Endodermal cell (in vitro differentiated cells): ENCODE measurements around the gene NOC4L. TPM values are rescaled to one million over a fixed set of nuclear protein-coding genes. Genes with fewer than 3 reads are reported as not detected.

Experiments
- DNase-seq: peaks from one replicate; pipeline ENCODE4 v3.0.0-alpha.2; 2017
- H3K27ac ChIP-seq: 2 replicates; pipeline ENCODE4 v1.5.1; 2013; ENCODE audit warnings: mild to moderate bottlenecking, low read depth, low read length, moderate library complexity
- H3K27me3 ChIP-seq: 2 replicates; pipeline ENCODE4 v1.6.1; 2013; ENCODE audit warnings: mild to moderate bottlenecking, low read length, moderate library complexity; ENCODE audit not compliant: insufficient read depth, control insufficient read depth, poor library complexity, severe bottlenecking
- H3K36me3 ChIP-seq: 2 replicates; pipeline ENCODE4 v1.7.0; 2013; ENCODE audit warnings: mild to moderate bottlenecking, low read length, moderate library complexity; ENCODE audit not compliant: control insufficient read depth, insufficient read depth
- H3K4me1 ChIP-seq: one replicate; pipeline ENCODE4 v1.7.0; 2013; ENCODE audit warnings: low read length; ENCODE audit not compliant: control insufficient read depth, insufficient read depth
- H3K4me3 ChIP-seq: 2 replicates; pipeline ENCODE4 v1.5.1; 2013; ENCODE audit warnings: mild to moderate bottlenecking, low read length, moderate library complexity
- H3K9ac ChIP-seq: 2 replicates; pipeline ENCODE4 v1.6.1; 2013; ENCODE audit warnings: mild to moderate bottlenecking, low read length, moderate library complexity; ENCODE audit not compliant: poor library complexity, severe bottlenecking; ENCODE audit errors: extremely low read depth
- H3K9me3 ChIP-seq: 2 replicates; pipeline ENCODE4 v1.6.1; 2013; ENCODE audit warnings: mild to moderate bottlenecking, low read length, moderate library complexity; ENCODE audit not compliant: control insufficient read depth
- H3K27ac Mint-ChIP-seq: 2 replicates; pipeline ENCODE4 v1.8.0; 2020; ENCODE audit warnings: mixed read lengths
- H3K27me3 Mint-ChIP-seq: 2 replicates; pipeline ENCODE4 v1.8.0; 2021; ENCODE audit warnings: mild to moderate bottlenecking, mixed read lengths; ENCODE audit not compliant: insufficient read depth
- H3K36me3 Mint-ChIP-seq: 2 replicates; pipeline ENCODE4 v1.8.0; 2020; ENCODE audit warnings: low read depth, mixed read lengths
- H3K4me1 Mint-ChIP-seq: 2 replicates; pipeline ENCODE4 v1.8.0; 2020; ENCODE audit warnings: mixed read lengths
- H3K4me3 Mint-ChIP-seq: 2 replicates; pipeline ENCODE4 v1.8.0; 2020; ENCODE audit warnings: mild to moderate bottlenecking, moderate library complexity, mixed read lengths
- H3K9me3 Mint-ChIP-seq: 2 replicates; pipeline ENCODE4 v1.8.0; 2020; ENCODE audit warnings: mild to moderate bottlenecking, mixed read lengths
- WGBS, 2 experiments: methylation state at CpG; one replicate each; pipeline versions ENCODE4 v1.1.5 to v1.1.7; 2013; ENCODE audit warnings: missing lambda C conversion rate in 2 of 2, mixed read lengths in 1 of 2; ENCODE audit not compliant: insufficient coverage in 1 of 2, insufficient read length in 1 of 2; 5-methylcytosine and 5-hydroxymethylcytosine counted together
- total RNA-seq, 2 donors: library from RNA; stranded (reverse); fragmentation: NEBNext Ultra II Directional in 1 of 2; extraction: Animal tissue kit (Norgen Biotek cat#: 25700) in 1 of 2; gene quantifications; 2 replicates in 1 of 2; 3 replicates in 1 of 2; pipeline ENCODE4 v1.2.1, GENCODE V29; 2021
- TF ChIP-seq, protein P1 (sequence below): fragments of 200-600 bp; sonication (generic); conservative IDR thresholded peaks from 2 replicates; pipeline ENCODE4 v1.5.0; 2021; ENCODE audit warnings: antibody characterized with exemption, mild to moderate bottlenecking

NOC4L gene
- total RNA-seq, 2 donors from 2014 or later, result 22.7 to 32.7 TPM

DNA sequence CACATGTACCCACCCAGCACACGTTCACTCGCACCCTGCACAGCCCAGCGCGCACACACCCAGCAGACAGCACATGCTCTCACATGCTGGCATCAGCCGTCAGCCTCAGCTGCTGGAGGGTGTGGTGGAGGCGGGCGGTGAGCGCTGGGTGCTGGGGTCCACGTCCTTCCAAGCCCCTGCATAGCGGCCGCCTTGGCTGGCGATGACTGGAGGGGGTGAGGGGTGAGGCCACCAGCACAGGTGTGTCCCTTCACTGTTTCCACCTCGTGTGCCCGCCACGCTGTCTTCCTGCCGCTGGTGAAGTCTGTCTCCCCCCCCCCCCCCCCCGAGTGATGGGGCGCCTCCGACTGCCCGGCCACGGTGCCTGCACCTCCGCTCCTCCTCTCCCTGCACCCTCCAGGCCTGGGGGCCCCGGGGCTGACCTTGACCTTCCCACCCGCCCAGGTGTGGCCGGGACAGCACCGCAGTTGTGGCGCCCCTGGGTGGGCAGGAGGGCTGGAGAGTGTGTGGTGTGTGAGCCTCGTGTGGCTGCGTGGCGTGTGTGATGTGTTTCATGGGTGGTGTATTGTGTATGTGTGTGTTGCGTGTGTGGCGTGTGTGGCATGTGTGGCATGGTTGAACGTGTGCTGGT lies 37.4 kb downstream of the NOC4L start:
- H3K4me1 Mint-ChIP-seq, result no peaks in the 10 kb centered on the region
- Histone ChIP-seq H3K9ac (no peak overlapping the region), H3K9me3 (no peaks in the 10 kb centered on the region), H3K36me3 (no peaks in the 10 kb centered on the region), H3K27me3 (no peaks in the 10 kb centered on the region), H3K4me3 (no peak overlapping the region), H3K4me1 (no peaks in the 10 kb centered on the region), H3K27ac (no peak overlapping the region)
- peaks cover 73% of the 10 kb centered on the region for H3K27me3 Mint-ChIP-seq
- H3K4me3 Mint-ChIP-seq, result no peak overlapping the region
- H3K9me3 Mint-ChIP-seq, result peaks cover 3% of the 10 kb centered on the region
- 87 to 98% methylated on average over 9 to 25 of the region's 33 CpGs for WGBS, 2 experiments
- H3K36me3 Mint-ChIP-seq, result no peaks in the 10 kb centered on the region
- DNase-seq, result no peak
- H3K27ac Mint-ChIP-seq, result no peak overlapping the region
- TF ChIP-seq, protein P1, sequence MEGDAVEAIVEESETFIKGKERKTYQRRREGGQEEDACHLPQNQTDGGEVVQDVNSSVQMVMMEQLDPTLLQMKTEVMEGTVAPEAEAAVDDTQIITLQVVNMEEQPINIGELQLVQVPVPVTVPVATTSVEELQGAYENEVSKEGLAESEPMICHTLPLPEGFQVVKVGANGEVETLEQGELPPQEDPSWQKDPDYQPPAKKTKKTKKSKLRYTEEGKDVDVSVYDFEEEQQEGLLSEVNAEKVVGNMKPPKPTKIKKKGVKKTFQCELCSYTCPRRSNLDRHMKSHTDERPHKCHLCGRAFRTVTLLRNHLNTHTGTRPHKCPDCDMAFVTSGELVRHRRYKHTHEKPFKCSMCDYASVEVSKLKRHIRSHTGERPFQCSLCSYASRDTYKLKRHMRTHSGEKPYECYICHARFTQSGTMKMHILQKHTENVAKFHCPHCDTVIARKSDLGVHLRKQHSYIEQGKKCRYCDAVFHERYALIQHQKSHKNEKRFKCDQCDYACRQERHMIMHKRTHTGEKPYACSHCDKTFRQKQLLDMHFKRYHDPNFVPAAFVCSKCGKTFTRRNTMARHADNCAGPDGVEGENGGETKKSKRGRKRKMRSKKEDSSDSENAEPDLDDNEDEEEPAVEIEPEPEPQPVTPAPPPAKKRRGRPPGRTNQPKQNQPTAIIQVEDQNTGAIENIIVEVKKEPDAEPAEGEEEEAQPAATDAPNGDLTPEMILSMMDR, result no peak

DNA sequence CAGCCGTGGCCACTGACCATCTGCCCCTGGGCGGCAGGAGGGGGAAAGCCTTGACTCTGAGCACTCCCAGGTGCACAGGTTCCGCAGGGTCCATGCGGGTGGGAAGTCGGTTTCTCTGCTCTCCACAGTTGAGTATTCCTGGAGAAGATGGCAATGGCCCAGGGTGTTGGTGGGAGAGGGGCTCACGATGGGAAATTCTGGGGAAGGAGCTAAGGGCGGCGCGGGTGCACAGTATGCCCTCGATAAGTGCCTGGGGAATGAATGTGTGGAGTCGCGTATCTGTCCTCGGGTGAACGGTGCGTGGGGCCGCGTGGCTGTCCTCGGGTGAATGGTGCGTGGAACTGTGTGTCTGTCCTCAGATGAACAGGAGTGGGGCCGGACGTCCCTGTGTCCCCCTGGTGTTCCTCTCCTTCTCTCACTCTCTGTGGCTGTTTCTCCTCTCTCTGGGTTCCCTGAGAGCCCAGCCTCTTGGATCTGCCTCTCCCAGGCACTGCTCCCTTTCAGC lies 38.0 kb downstream of the NOC4L start:
- Histone ChIP-seq H3K27me3 (no peaks in the 10 kb centered on the region), H3K9me3 (no peaks in the 10 kb centered on the region), H3K36me3 (no peaks in the 10 kb centered on the region), H3K27ac (no peak overlapping the region), H3K4me1 (no peaks in the 10 kb centered on the region), H3K4me3 (no peak overlapping the region), H3K9ac (no peak overlapping the region)
- no peak overlapping the region for H3K4me3 Mint-ChIP-seq
- no peaks in the 10 kb centered on the region for H3K4me1 Mint-ChIP-seq
- 92 to 94% methylated on average over 17 to 21 of the region's 21 CpGs for WGBS, 2 experiments
- H3K9me3 Mint-ChIP-seq, result peaks cover 3% of the 10 kb centered on the region
- H3K27me3 Mint-ChIP-seq, result peaks cover 74% of the 10 kb centered on the region
- H3K36me3 Mint-ChIP-seq, result no peaks in the 10 kb centered on the region
- no peak for DNase-seq
- no peak overlapping the region for H3K27ac Mint-ChIP-seq
- TF ChIP-seq, protein P1, result no peak

DNA sequence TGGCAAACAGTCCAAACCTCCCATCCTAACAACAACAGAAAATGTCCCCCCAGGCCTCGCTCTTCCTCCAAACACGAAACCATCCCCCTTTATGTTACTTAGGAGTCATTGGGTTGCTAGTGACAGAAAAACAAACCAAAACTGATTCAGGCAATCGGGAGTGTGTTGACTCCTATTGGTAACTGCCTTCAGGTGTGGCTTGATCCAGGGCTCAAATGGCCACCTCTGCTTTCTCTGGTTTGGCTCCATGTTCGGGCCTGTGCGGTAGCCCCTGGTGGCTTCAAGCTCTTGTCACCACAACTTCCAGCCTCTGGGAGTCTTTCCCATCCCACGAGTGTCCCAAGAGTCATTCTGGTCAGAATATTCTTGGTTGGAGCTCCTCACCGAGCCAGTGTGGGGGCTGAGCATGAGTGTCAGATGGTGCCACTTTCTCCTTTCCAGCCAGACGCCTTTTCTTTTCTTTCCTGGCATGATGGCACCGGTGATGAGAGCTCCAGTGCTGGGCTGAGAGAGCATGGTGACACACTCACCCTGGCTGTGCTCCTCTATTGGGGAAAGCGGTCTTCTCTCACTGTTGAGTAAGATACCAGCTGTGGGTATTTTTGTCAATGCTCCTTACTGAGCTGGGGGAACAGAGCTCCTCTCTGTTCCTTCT lies 38.6 kb downstream of the NOC4L start:
- Histone ChIP-seq H3K9me3 (no peaks in the 10 kb centered on the region), H3K27ac (no peak overlapping the region), H3K36me3 (no peaks in the 10 kb centered on the region), H3K4me3 (no peak overlapping the region), H3K9ac (no peak overlapping the region), H3K4me1 (no peaks in the 10 kb centered on the region), H3K27me3 (no peaks in the 10 kb centered on the region)
- H3K9me3 Mint-ChIP-seq, result peaks cover 3% of the 10 kb centered on the region
- TF ChIP-seq, protein P1, result no peak
- H3K27me3 Mint-ChIP-seq, result peaks cover 75% of the 10 kb centered on the region
- H3K27ac Mint-ChIP-seq, result no peak overlapping the region
- H3K4me1 Mint-ChIP-seq, result no peaks in the 10 kb centered on the region
- DNase-seq, result no peak
- 75% methylated on average over 9 to 10 of the region's 10 CpGs for WGBS, 2 experiments
- H3K36me3 Mint-ChIP-seq, result no peaks in the 10 kb centered on the region
- H3K4me3 Mint-ChIP-seq, result no peak overlapping the region
